ENCODE data around the gene ALX4.

Gene ALX4

GRCh38 chr11:44255406-44256071 is 54.4 kb downstream of the ALX4 start:
- DNase-seq = peak in 1 of 10 donors; percentile 17
- intact Hi-C loops (cut with DNase I) = no loop called here

DNA sequence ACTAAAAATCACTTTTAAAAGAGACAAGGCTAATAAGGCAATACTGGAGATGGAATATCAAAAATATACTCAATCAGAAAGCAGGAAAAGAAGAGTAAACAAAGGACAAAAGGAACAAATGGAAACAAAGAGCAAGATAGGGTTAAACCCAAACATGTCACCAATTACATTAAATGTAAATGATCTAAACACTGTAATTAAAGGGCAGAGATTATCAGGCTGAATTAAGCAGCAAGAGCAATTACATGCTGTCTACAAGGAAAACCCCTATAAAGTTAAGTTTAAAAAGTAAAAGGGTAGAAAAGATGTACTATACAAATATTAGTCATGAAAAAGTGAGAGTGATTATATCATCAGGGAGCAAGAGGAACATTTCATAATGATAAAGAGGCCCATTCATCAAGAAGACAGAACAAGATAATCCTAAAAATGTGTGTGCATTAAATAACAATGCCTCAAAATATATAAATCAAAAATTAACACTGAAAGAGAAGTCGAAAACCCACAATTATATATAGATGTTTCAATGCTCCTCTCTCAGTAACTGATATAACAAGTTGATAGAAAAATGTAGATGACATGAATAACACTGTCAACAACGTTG is 56.8 kb downstream of the ALX4 start:
- intact Hi-C loops (cut with DNase I) = no loop called here
- DNase-seq = no peak

DNA sequence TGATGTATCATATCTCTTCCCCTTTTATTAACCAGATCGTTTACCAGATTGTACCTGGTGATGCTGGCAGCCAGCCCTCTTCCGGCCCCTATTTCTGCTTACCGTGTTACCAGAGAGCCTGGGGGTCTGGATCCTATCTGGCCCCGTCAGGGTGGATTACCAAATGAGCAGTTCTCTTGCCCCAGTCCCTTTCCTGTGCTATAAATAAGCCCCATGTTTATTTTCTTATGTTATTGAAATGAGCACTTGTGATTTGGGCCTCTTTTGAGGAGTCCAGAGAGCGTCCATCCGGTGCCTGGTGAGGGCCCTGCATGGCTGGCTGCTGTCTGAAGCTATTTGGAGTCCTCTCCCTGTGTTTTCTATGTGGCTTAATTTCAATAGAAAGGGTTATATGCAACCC is 59.5 kb downstream of the ALX4 start:
- intact Hi-C loops (cut with DNase I) = no loop called here
- DNase-seq = peak in 1 of 10 donors; percentile 28

- DNase-seq = no peak
- intact Hi-C loops (cut with DNase I) = no loop called here
These were observed 61.8 kb downstream of the ALX4 start for GRCh38 chr11:44248109-44248508.

DNA sequence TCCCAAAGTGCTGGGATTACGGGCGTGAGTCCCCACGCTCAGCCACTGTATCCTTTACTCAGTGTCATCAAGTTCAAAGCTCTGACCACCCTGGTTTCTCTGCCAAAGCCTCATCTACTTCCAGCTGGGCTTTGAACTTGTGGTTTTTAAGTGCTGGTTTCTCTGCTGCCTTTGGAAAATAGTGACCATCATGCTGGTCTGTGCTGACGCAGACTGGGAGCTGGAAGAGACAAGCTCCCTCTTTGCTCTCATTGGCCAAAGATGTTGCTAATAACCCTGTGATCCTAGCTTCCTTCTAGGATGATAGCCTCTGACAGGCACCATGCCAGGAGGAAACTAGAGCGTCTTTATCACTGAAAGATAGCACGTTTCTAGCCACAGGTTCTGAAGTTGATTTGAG is 62.4 kb downstream of the ALX4 start:
- intact Hi-C loops (cut with DNase I) = no loop called here
- no peak for DNase-seq

- DNase-seq = no peak
- intact Hi-C loops (cut with DNase I) = no loop called here
These were observed 63.2 kb downstream of the ALX4 start for GRCh38 chr11:44246726-44247125.

GRCh38 chr11:44244639-44245310 is 65.2 kb downstream of the ALX4 start:
- DNase-seq = no peak
- intact Hi-C loops (cut with DNase I) = no loop called here

- DNase-seq = peak in 1 of 10 donors; percentile 33
- intact Hi-C loops (cut with DNase I) = no loop called here
These were observed 66.2 kb downstream of the ALX4 start for GRCh38 chr11:44243595-44244343.

GRCh38 chr11:44243086-44243485 is 66.9 kb downstream of the ALX4 start:
- peak in 1 of 10 donors; percentile 28 for DNase-seq
- intact Hi-C loops (cut with DNase I) = no loop called here

- peak in 2 of 10 donors; percentile 34 to 65 for DNase-seq
These were observed 68.1 kb downstream of the ALX4 start for GRCh38 chr11:44241851-44242250.

GRCh38 chr11:44237156-44237555 is 72.8 kb downstream of the ALX4 start:
- no peak for DNase-seq
- intact Hi-C loops (cut with DNase I) = no loop called here

More at GRCh38 chr11:44241851-44242250, 68.1 kb downstream of the ALX4 start:
- intact Hi-C loops (cut with DNase I) = no loop called here

- intact Hi-C loops (cut with DNase I) = no loop called here
- DNase-seq = no peak
These were observed 73.6 kb downstream of the ALX4 start for GRCh38 chr11:44236296-44236695.

DNA sequence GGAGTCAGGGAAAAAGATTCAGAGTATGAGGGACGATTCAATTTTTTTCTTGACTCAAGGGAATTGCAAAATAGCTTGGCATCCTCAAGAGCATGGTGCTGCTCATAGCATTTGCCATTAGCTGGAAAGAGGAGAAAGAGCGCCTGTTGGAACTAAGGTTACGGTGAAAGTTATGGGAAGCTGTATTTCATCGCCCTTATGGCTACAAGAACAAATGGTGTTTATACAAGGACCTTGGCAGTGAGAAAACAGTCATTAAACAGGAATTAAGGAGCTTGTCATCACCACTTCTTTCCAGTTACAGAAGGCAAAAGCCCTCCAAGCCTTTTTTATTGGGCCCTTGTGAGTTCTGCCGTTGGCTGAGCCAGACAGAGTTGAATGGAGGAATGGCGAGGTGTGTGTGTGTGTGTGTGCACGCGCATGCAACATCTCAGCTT is 74.2 kb downstream of the ALX4 start:
- DNase-seq = no peak
- intact Hi-C loops (cut with DNase I) = no loop called here

GRCh38 chr11:44229624-44230023 is 80.3 kb downstream of the ALX4 start:
- DNase-seq = no peak
- intact Hi-C loops (cut with DNase I) = no loop called here

- DNase-seq = no peak
- intact Hi-C loops (cut with DNase I) = no loop called here
These were observed 80.8 kb downstream of the ALX4 start for GRCh38 chr11:44229098-44229497.

GRCh38 chr11:44228379-44228778 is 81.6 kb downstream of the ALX4 start:
- intact Hi-C loops (cut with DNase I) = no loop called here
- DNase-seq = no peak

GRCh38 chr11:44226945-44227344 is 83.0 kb downstream of the ALX4 start:
- intact Hi-C loops (cut with DNase I) = no loop called here
- no peak for DNase-seq

GRCh38 chr11:44226490-44226889 is 83.4 kb downstream of the ALX4 start:
- peak in 1 of 10 donors; percentile 59 for DNase-seq
- intact Hi-C loops (cut with DNase I) = no loop called here

GRCh38 chr11:44224867-44225501 is 85.0 kb downstream of the ALX4 start:
- no peak for DNase-seq
- intact Hi-C loops (cut with DNase I) = no loop called here

DNA sequence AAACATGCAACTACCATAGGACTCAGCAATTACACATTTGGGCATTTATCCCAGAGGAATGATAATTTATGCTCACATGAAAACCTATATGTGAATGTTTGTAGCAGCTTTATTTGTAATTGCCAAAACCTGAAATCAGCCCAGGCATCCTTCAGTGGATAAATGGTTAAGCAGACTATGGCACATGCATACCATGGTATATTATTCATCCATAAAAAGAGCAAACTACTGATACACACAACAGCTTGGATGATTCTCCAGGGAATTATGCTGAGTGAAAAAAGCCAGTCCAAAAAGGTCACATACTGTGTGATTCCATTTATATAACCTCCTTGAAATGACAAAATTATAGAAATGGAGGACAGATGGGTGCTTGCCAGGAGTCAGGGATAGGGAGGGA is 86.7 kb downstream of the ALX4 start:
- DNase-seq = no peak
- intact Hi-C loops (cut with DNase I) = no loop called here

DNA sequence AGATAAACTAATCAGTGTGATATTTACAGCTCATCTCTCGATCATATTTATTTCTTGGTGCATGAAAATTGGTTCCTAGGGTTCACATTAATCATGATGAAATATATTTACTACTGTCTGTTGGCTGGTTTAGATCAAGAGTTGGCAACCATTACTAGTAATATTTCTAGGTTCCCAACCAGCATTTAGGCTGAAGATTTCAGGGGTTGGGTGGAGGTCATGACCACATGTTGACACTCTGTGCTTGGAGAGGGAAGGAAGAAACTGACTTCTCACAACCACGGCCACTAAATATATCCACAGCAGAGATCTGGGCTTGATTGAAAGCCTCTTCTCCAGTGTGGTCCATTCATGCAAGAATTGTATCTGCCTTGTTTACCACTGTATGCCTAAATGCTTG is 87.9 kb downstream of the ALX4 start:
- intact Hi-C loops (cut with DNase I) = no loop called here
- DNase-seq = no peak

Data from posterior cingulate gyrus (tissue), 11 donors.